GM23338 (cell line): ENCODE measurements around the gene ZYG11B. TPM values are rescaled to one million over a fixed set of nuclear protein-coding genes. Genes with fewer than 3 reads are reported as not detected.
"Not testable (repeated sequence)": the region's sequence is repeated elsewhere in the genome, so short reads cannot be mapped to it uniquely, and the experiment has no call there.

Experiments used
- ATAC-seq: fragments of 200-7000 bp; cut with Tn5 transposase; 3 replicates; pipeline ENCODE4 v1.9.1; 2020
- DNase-seq: peaks from one replicate; pipeline ENCODE4 v3.0.0-alpha.2; 2015; ENCODE audit warnings: low spot score
- H2AFZ ChIP-seq: fragments of 200-600 bp; sonication (generic); 2 replicates; pipeline ENCODE4 v1.8.0; 2016; ENCODE audit warnings: antibody characterized with exemption, mild to moderate bottlenecking, moderate library complexity
- H3F3A ChIP-seq: fragments of 200-600 bp; sonication (generic); replicated peaks from 2 replicates; pipeline ENCODE4 v1.8.0; 2017; ENCODE audit warnings: antibody characterized with exemption, mixed run types, low read depth
- H3K27ac ChIP-seq: fragments of 200-600 bp; sonication (generic); 2 replicates; pipeline ENCODE4 v1.6.1; 2016; ENCODE audit warnings: low read depth
- H3K27me3 ChIP-seq: fragments of 200-600 bp; sonication (generic); 2 replicates; pipeline ENCODE4 v1.8.0; 2016; ENCODE audit warnings: mild to moderate bottlenecking, mixed run types, moderate library complexity; ENCODE audit not compliant: insufficient read depth
- H3K36me3 ChIP-seq: fragments of 200-600 bp; sonication (generic); 2 replicates; pipeline ENCODE4 v1.8.0; 2016; ENCODE audit warnings: mild to moderate bottlenecking; ENCODE audit not compliant: insufficient read depth
- H3K4me1 ChIP-seq: fragments of 200-600 bp; sonication (generic); 2 replicates; pipeline ENCODE4 v1.8.0; 2016; ENCODE audit warnings: mild to moderate bottlenecking, moderate library complexity; ENCODE audit not compliant: insufficient read depth
- H3K4me2 ChIP-seq: fragments of 200-600 bp; sonication (generic); 2 replicates; pipeline ENCODE4 v1.7.1; 2017; ENCODE audit warnings: mixed run types
- H3K4me3 ChIP-seq: fragments of 200-600 bp; sonication (generic); 2 replicates; pipeline ENCODE4 v1.6.1; 2016; ENCODE audit warnings: mixed run types
- H3K79me2 ChIP-seq: fragments of 200-600 bp; sonication (generic); replicated peaks from 2 replicates; pipeline ENCODE4 v1.8.0; 2017; ENCODE audit warnings: mild to moderate bottlenecking; ENCODE audit not compliant: insufficient read depth
- H3K9me2 ChIP-seq: fragments of 200-600 bp; sonication (generic); 2 replicates; pipeline ENCODE4 v1.8.0; 2017; ENCODE audit not compliant: insufficient read depth
- H4K20me1 ChIP-seq: fragments of 200-600 bp; sonication (generic); replicated peaks from 2 replicates; pipeline ENCODE4 v1.8.0; 2017; ENCODE audit warnings: mild to moderate bottlenecking; ENCODE audit not compliant: insufficient read depth
- H3K27ac Mint-ChIP-seq: 2 replicates; pipeline ENCODE4 v1.8.0; 2020; ENCODE audit warnings: inconsistent platforms, mild to moderate bottlenecking, moderate library complexity, mixed read lengths
- H3K27me3 Mint-ChIP-seq: 3 replicates; pipeline ENCODE4 v1.8.0; 2022; ENCODE audit warnings: low read depth, mild to moderate bottlenecking, moderate library complexity, mixed read lengths, inconsistent platforms; ENCODE audit not compliant: insufficient read depth, poor library complexity
- H3K36me3 Mint-ChIP-seq: 3 replicates; pipeline ENCODE4 v1.8.0; 2021; ENCODE audit warnings: low read depth, mild to moderate bottlenecking, inconsistent platforms, moderate library complexity, mixed read lengths
- H3K4me1 Mint-ChIP-seq: 3 replicates; pipeline ENCODE4 v1.8.0; 2020; ENCODE audit warnings: mild to moderate bottlenecking, inconsistent platforms, mixed read lengths
- H3K4me3 Mint-ChIP-seq: 3 replicates; pipeline ENCODE4 v1.8.0; 2021; ENCODE audit warnings: moderate library complexity, mild to moderate bottlenecking, inconsistent platforms, mixed read lengths
- H3K9me3 Mint-ChIP-seq: 3 replicates; pipeline ENCODE4 v1.8.0; 2020; ENCODE audit warnings: moderate library complexity, mild to moderate bottlenecking, inconsistent platforms, mixed read lengths
- CREB1 ChIP-seq: fragments of 250-450 bp; sonication (Bioruptor Pico); IDR thresholded peaks from 2 replicates; pipeline ENCODE4 v1.5.0; 2020; ENCODE audit warnings: low read depth, mild to moderate bottlenecking, moderate library complexity
- CTCF ChIP-seq, 2 experiments: fragments of 200-600 bp in 1 of 2; sonication (generic) in 1 of 2; conservative IDR thresholded peaks; 2 replicates each; pipeline versions ENCODE4 v1.5.1 to v1.6.1; 2016 to 2017; ENCODE audit warnings: antibody characterized with exemption in 2 of 2, low read depth in 2 of 2, mild to moderate bottlenecking in 2 of 2, moderate library complexity in 1 of 2
- ETS1 ChIP-seq: IDR thresholded peaks from 2 replicates; pipeline ENCODE4 v1.6.1; 2016; ENCODE audit warnings: antibody characterized with exemption
- EZH2 ChIP-seq: fragments of 200-600 bp; sonication (generic); IDR thresholded peaks from one replicate; pipeline ENCODE4 v1.8.0; 2017; ENCODE audit warnings: antibody characterized with exemption, mild to moderate bottlenecking, low read depth; ENCODE audit not compliant: unreplicated experiment
- NANOG ChIP-seq: IDR thresholded peaks from 2 replicates; pipeline ENCODE4 v1.6.1; 2016; ENCODE audit warnings: antibody characterized with exemption, borderline replicate concordance
- REST ChIP-seq: IDR thresholded peaks from one replicate; pipeline ENCODE4 v1.6.1; 2018; ENCODE audit warnings: antibody characterized with exemption; ENCODE audit not compliant: unreplicated experiment
- ZNF114 ChIP-seq: fragments of 250-450 bp; sonication (Bioruptor Pico); IDR thresholded peaks from 2 replicates; pipeline ENCODE4 v1.5.0; 2020; ENCODE audit warnings: mild to moderate bottlenecking, moderate library complexity
- ZNF331 ChIP-seq: fragments of 250-450 bp; sonication (Bioruptor Pico); IDR thresholded peaks from 2 replicates; pipeline ENCODE4 v1.5.0; 2020; ENCODE audit warnings: low read depth, mild to moderate bottlenecking, moderate library complexity
- ZNF462 ChIP-seq: fragments of 250-450 bp; sonication (Bioruptor Pico); IDR thresholded peaks from 2 replicates; pipeline ENCODE4 v1.5.0; 2020; ENCODE audit warnings: mild to moderate bottlenecking, moderate library complexity
- polyA plus RNA-seq: library from polyadenylated mRNA; unstranded; fragments of >200 nt; fragmentation: Nextera tagmentation; extraction: Ambion mirVana; gene quantifications from 2 replicates; pipeline ENCODE4 v1.2.1, GENCODE V29; 2016
- total RNA-seq: library from RNA; depleted of rRNA; stranded (reverse); fragments of >200 nt; shearing (Covaris generic); gene quantifications from 2 replicates; pipeline ENCODE4 v1.2.3, GENCODE V29; 2014

Gene ZYG11B
- total and polyA plus RNA-seq, 2 experiments from 2014 or later: 7.8 to 42.3 TPM

- peak; percentile 95 for ATAC-seq
- Histone ChIP-seq H3F3A (peaks cover 15% of the 10 kb centered on the region), H4K20me1 (peaks cover 16% of the 10 kb centered on the region), H3K79me2 (peaks cover 11% of the 10 kb centered on the region; the same call in 1 of the 2 replicates), H3K27ac (0 out of 2 replicates have a peak overlapping the region, but pooled peaks have one; percentile 68)
- not testable (repeated sequence) for H3K9me2 ChIP-seq, H3K4me2 ChIP-seq, H3K36me3 ChIP-seq, H3K4me3 ChIP-seq, H2AFZ ChIP-seq, H3K27me3 Mint-ChIP-seq, H3K9me3 Mint-ChIP-seq, H3K4me3 Mint-ChIP-seq, H3K4me1 ChIP-seq, H3K27me3 ChIP-seq, H3K4me1 Mint-ChIP-seq
- peaks cover 58% of the 10 kb centered on the region for H3K36me3 Mint-ChIP-seq
- peak overlapping the region; percentile 26; the same call in 1 of the 2 replicates for H3K27ac Mint-ChIP-seq
- TF ChIP-seq CTCF (conservative IDR thresholded peaks at IDR 0.05; ENCODE audit: low read depth in 2 of 2): peak; percentile 87 to 90
- DNase-seq: peak; percentile 84
Measured at GRCh38 chr1:52686261-52686751, 39.9 kb upstream of the ZYG11B start.

- no peak overlapping the region for H3K4me3 ChIP-seq
- peaks cover 15% of the 10 kb centered on the region for H3F3A ChIP-seq
- Mint-ChIP-seq H3K27me3 (peaks cover 1% of the 10 kb centered on the region), H3K4me1 (peaks cover 3% of the 10 kb centered on the region; the same call in 2 of the 3 replicates), H3K27ac (no peak overlapping the region), H3K9me3 (no peaks in the 10 kb centered on the region; the same call in 2 of the 3 replicates), H3K4me3 (no peak overlapping the region), H3K36me3 (peaks cover 62% of the 10 kb centered on the region)
- no peaks in the 10 kb centered on the region for H3K4me1 ChIP-seq
- no peaks in the 10 kb centered on the region for H3K9me2 ChIP-seq
- peaks cover 8% of the 10 kb centered on the region for H3K36me3 ChIP-seq
- DNase-seq (no peak), ATAC-seq (no peak)
- H3K79me2 ChIP-seq: peaks cover 11% of the 10 kb centered on the region
- no peak overlapping the region for H3K4me2 ChIP-seq
- H2AFZ ChIP-seq: no peak overlapping the region
- peak overlapping the region; percentile 68; the same call in 1 of the 2 replicates for H3K27ac ChIP-seq
- H4K20me1 ChIP-seq: peaks cover 19% of the 10 kb centered on the region
- H3K27me3 ChIP-seq: no peaks in the 10 kb centered on the region
- TF ChIP-seq NANOG: no peak
- TF ChIP-seq ZNF462 (CRISPR knock-in tag): no peak
- TF ChIP-seq ZNF114 (CRISPR knock-in tag): no peak
- TF ChIP-seq ZNF331 (CRISPR knock-in tag): no peak
- no peak for TF ChIP-seq ETS1
- no peak for TF ChIP-seq CREB1 (CRISPR knock-in tag)
- no peak for TF ChIP-seq EZH2
- TF ChIP-seq REST: no peak
Measured at GRCh38 chr1:52686830-52687229, 39.4 kb upstream of the ZYG11B start.
